Tibial artery (tissue), 4 donors: ENCODE results near the gene YWHAG.

Experiments used
- DNase-seq, 2 donors: peaks; one replicate each; pipeline ENCODE4 v3.0.0-alpha.2; 2019
- H3K27ac ChIP-seq, 2 donors: fragments of 200-600 bp; sonication (generic) in 1 of 2; 1 replicate in 1 of 2; 2 replicates in 1 of 2; pipeline ENCODE4 v1.5.1; 2018 to 2019; ENCODE audit warnings: mild to moderate bottlenecking in 1 of 2
- H3K27me3 ChIP-seq, 2 donors: fragments of 200-600 bp; sonication (generic) in 1 of 2; one replicate each; pipeline versions ENCODE4 v1.5.1 to v1.6.0; 2016 to 2019
- H3K36me3 ChIP-seq, 3 donors: fragments of 200-600 bp; sonication (generic) in 2 of 3; one replicate each; pipeline ENCODE4 v1.5.1; 2016 to 2019; ENCODE audit warnings: mild to moderate bottlenecking in 2 of 3
- H3K4me1 ChIP-seq, 4 donors: fragments of 200-600 bp; sonication (generic) in 2 of 4; 1 replicate in 3 of 4; 2 replicates in 1 of 4; pipeline ENCODE4 v1.5.1; 2016 to 2019
- H3K4me3 ChIP-seq, 2 donors: fragments of 200-600 bp; sonication (generic) in 1 of 2; 1 replicate in 1 of 2; 2 replicates in 1 of 2; pipeline ENCODE4 v1.5.1; 2018 to 2019; ENCODE audit warnings: mild to moderate bottlenecking in 2 of 2
- H3K9me3 ChIP-seq, 3 donors: fragments of 200-600 bp; sonication (generic) in 1 of 3; one replicate each; pipeline ENCODE4 v1.5.1; 2016 to 2019
- intact Hi-C: fragments of 100-400 bp; cut with DNase I; formaldehyde crosslinking; loops from one replicate; pipeline ENCODE4 v1.15.0; 2023; ENCODE audit warnings: low total_unique reads
- TF ChIP-seq, protein P1 (sequence below), 2 experiments: fragments of 200-600 bp in 1 of 2; fragments of 450-650 bp in 1 of 2; IDR thresholded peaks; one replicate each; pipeline ENCODE4 v1.5.1; 2017 to 2019; ENCODE audit warnings: antibody characterized with exemption in 2 of 2, mild to moderate bottlenecking in 1 of 2, moderate library complexity in 1 of 2

The YWHAG gene

DNA sequence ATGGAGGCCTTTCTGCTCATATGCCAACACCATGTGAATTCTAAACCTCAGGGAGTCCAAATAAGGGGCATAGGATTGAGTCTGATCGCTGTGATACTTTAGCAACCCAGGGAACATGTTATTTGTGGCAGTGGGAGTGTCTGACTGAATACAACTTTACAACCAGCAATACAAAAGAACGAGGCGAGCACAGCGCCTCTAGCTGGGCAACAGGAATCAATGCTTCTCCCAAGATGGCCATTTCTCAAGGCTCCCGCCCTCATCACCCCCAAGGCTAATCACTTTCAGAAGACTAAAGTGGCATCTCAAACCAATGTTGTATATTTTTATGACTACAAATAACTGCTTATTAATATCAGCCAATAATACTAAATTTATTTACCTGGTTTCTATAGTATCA is 28.1 kb downstream of the YWHAG start:
- TF ChIP-seq, protein P1, sequence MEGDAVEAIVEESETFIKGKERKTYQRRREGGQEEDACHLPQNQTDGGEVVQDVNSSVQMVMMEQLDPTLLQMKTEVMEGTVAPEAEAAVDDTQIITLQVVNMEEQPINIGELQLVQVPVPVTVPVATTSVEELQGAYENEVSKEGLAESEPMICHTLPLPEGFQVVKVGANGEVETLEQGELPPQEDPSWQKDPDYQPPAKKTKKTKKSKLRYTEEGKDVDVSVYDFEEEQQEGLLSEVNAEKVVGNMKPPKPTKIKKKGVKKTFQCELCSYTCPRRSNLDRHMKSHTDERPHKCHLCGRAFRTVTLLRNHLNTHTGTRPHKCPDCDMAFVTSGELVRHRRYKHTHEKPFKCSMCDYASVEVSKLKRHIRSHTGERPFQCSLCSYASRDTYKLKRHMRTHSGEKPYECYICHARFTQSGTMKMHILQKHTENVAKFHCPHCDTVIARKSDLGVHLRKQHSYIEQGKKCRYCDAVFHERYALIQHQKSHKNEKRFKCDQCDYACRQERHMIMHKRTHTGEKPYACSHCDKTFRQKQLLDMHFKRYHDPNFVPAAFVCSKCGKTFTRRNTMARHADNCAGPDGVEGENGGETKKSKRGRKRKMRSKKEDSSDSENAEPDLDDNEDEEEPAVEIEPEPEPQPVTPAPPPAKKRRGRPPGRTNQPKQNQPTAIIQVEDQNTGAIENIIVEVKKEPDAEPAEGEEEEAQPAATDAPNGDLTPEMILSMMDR (IDR thresholded peaks at IDR 0.05): no peak
- Histone ChIP-seq H3K27ac (no peak overlapping the region), H3K9me3 (no peaks in the 10 kb centered on the region), H3K4me3 (no peak overlapping the region), H3K36me3 (peaks cover 12 to 33% (median 26%) of the 10 kb centered on the region in 3 donors), H3K27me3 (no peaks in the 10 kb centered on the region), H3K4me1 (peaks cover 0 to 62% (median 29%) of the 10 kb centered on the region in 4 donors)
- intact Hi-C loops: no loop called here
- peak in 1 of 2 donors; percentile 28 for DNase-seq

DNA sequence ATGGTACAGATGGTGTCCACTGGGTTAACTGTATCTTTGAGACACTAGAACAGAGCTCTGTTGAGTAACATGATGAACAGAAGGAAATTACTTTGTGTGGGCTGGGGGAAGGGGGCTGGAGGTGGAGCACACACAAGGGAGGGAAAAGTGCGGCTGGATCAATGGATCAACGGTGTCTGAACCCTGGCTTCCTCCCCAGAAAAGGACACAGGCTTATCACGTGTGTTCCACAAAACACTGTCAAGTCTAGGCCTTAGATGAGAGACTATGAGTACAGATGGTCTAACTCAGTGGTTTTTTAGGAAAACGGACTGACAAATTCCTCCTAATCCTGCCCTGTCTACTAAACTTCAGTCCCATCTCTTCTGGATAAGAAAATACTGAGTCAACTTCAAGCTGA is 28.5 kb downstream of the YWHAG start:
- no peak overlapping the region for H3K4me3 ChIP-seq
- H3K27ac ChIP-seq: no peak overlapping the region
- no peaks in the 10 kb centered on the region for H3K9me3 ChIP-seq
- H3K27me3 ChIP-seq: no peaks in the 10 kb centered on the region
- peaks cover 0 to 62% (median 29%) of the 10 kb centered on the region in 4 donors for H3K4me1 ChIP-seq
- no peak for DNase-seq
- TF ChIP-seq, protein P1 (IDR thresholded peaks at IDR 0.05): no peak
- intact Hi-C loops: no loop called here
- H3K36me3 ChIP-seq: peaks cover 12 to 34% (median 26%) of the 10 kb centered on the region in 3 donors

DNA sequence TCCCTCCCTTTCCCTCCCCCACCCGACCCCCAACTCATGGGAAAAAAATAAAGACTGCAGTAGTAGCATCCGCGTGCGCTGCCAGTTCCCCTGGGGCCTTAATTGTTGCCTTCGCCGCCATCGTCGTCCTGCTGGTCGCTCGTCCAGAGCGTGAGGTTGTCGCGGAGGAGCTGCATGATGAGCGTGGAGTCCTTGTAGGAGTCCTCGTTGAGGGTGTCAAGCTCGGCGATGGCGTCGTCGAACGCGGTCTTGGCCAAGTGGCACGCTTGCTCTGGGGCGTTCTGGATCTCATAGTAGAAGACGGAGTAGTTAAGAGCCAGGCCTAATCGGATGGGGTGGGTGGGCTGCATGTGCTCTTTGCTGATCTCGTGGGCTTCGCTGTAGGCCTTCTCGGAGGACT is 29.3 kb downstream of the YWHAG start:
- intact Hi-C loops: no loop called here
- H3K27ac ChIP-seq: no peak overlapping the region
- TF ChIP-seq, protein P1 (IDR thresholded peaks at IDR 0.05): no peak
- no peaks in the 10 kb centered on the region for H3K9me3 ChIP-seq
- no peaks in the 10 kb centered on the region for H3K27me3 ChIP-seq
- peaks cover 0 to 66% (median 33%) of the 10 kb centered on the region in 4 donors for H3K4me1 ChIP-seq
- no peak for DNase-seq
- peaks cover 12 to 42% (median 30%) of the 10 kb centered on the region in 3 donors for H3K36me3 ChIP-seq
- H3K4me3 ChIP-seq: no peak overlapping the region

DNA sequence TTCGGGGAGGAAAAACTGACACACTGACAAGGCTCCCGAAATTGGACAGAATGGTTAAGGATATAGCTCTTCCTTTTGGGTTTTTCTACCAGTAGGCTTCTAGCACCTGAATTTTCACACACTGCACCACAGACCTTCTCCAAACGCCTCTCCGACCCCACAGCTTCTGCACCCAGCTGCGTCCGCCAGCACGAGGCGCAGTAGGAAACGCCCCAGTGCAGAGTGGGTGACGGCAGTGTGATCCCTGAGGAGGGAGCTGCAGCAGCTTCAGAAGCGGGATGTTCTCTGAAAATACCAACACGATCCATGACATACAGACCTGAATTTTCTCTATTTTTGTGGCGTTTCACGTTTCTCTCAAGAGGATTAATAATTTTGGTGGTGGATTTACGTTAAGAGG is 30.4 kb downstream of the YWHAG start:
- intact Hi-C loops: no loop called here
- peaks cover 0 to 66% (median 26%) of the 10 kb centered on the region in 4 donors for H3K4me1 ChIP-seq
- no peak overlapping the region for H3K4me3 ChIP-seq
- no peaks in the 10 kb centered on the region for H3K9me3 ChIP-seq
- DNase-seq: no peak
- no peak overlapping the region for H3K27ac ChIP-seq
- no peaks in the 10 kb centered on the region for H3K27me3 ChIP-seq
- peaks cover 12 to 46% (median 30%) of the 10 kb centered on the region in 3 donors for H3K36me3 ChIP-seq
- TF ChIP-seq, protein P1 (IDR thresholded peaks at IDR 0.05): no peak

DNA sequence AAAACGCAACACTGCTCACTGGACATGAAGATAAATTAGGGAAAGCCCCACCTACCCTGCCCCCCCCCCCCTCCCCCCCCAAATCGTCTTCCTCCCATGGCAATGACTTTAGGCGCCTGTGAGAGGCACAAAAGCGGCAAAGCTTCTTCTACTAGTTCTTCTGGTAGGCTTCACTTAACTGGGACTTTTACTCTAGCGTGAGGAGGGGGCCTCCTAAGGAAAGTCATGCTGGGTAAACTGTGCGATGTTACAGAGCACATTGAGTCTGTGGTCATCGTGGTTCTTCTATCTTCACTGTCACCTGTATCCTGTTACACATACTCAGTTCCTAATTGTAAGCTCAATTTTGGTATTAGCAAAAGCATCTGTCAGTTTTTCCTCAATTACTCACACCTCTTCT is 31.2 kb downstream of the YWHAG start:
- Histone ChIP-seq H3K4me3 (no peak overlapping the region), H3K4me1 (peaks cover 0 to 64% (median 22%) of the 10 kb centered on the region in 4 donors), H3K27me3 (no peaks in the 10 kb centered on the region), H3K27ac (no peak overlapping the region), H3K9me3 (no peaks in the 10 kb centered on the region), H3K36me3 (peaks cover 12 to 46% (median 30%) of the 10 kb centered on the region in 3 donors)
- intact Hi-C loops: no loop called here
- TF ChIP-seq, protein P1 (IDR thresholded peaks at IDR 0.05): no peak
- DNase-seq: no peak
